SK-N-SH (cell line): ENCODE results near the gene COL5A1. TPM values are rescaled to one million over a fixed set of nuclear protein-coding genes. Genes with fewer than 3 reads are reported as not detected.

ENCODE experiments used
- CTCF ChIA-PET: fragments of 300-600, 350-600 bp; formaldehyde crosslinking; extraction: SDS; loops from one replicate; lab custom pipeline; 2021; lab: Yijun Ruan, JAX
- POLR2A ChIA-PET: fragments of 350-600 bp; sonication (Branson Sonifier 250); formaldehyde crosslinking; extraction: SDS; loops from one replicate; lab custom pipeline; 2020; ENCODE audit warnings: antibody characterized with exemption, inconsistent platforms; lab: Yijun Ruan, JAX
- DNase-seq: peaks from one replicate; pipeline ENCODE4 v3.0.0; 2012
- H2AFZ ChIP-seq: fragments of 200-600 bp; sonication (generic); 2 replicates; pipeline ENCODE4 v1.8.1; 2016; ENCODE audit warnings: antibody characterized with exemption, mild to moderate bottlenecking, low read depth
- H3F3A ChIP-seq: fragments of 200-600 bp; sonication (generic); replicated peaks from 2 replicates; pipeline ENCODE3; 2016; ENCODE audit warnings: antibody characterized with exemption, mild to moderate bottlenecking; ENCODE audit not compliant: insufficient read depth
- H3K27ac ChIP-seq, 2 experiments: fragments of 200-500 bp in 1 of 2; fragments of 200-600 bp in 1 of 2; sonication (Bioruptor generic) in 1 of 2; sonication (generic), shearing (Covaris generic) in 1 of 2; 2 replicates each; pipeline versions ENCODE4 v1.5.1 to v1.6.1; 2014 to 2016; ENCODE audit warnings: low read depth in 2 of 2, inconsistent platforms in 1 of 2, low read length in 1 of 2, mild to moderate bottlenecking in 1 of 2, mixed read lengths in 1 of 2
- H3K27me3 ChIP-seq: fragments of 200-600 bp; sonication (generic), shearing (Covaris generic); 2 replicates; pipeline ENCODE4 v1.6.1; 2016; ENCODE audit warnings: mixed run types; ENCODE audit not compliant: insufficient read depth
- H3K36me3 ChIP-seq, 2 experiments: fragments of 200-500 bp in 1 of 2; fragments of 200-600 bp in 1 of 2; sonication (Bioruptor generic) in 1 of 2; sonication (generic) in 1 of 2; replicated peaks in 1 of 2; 2 replicates each; pipeline versions ENCODE3 to v1.5.1; 2014 to 2016; ENCODE audit warnings: low read length in 1 of 2, mild to moderate bottlenecking in 1 of 2; ENCODE audit not compliant: insufficient read depth in 2 of 2, control insufficient read depth in 1 of 2
- H3K4me1 ChIP-seq, 2 experiments: fragments of 200-500 bp in 1 of 2; fragments of 200-600 bp in 1 of 2; sonication (Bioruptor generic) in 1 of 2; sonication (generic), shearing (Covaris generic) in 1 of 2; 2 replicates each; pipeline versions ENCODE4 v1.5.1 to v1.6.1; 2014 to 2016; ENCODE audit warnings: low read depth in 1 of 2, low read length in 1 of 2, mixed run types in 1 of 2; ENCODE audit not compliant: insufficient read depth in 2 of 2, control insufficient read depth in 1 of 2
- H3K4me2 ChIP-seq: fragments of 200-600 bp; sonication (generic), shearing (Covaris generic); 2 replicates; pipeline ENCODE4 v1.6.1; 2017; ENCODE audit warnings: mixed run types
- H3K4me3 ChIP-seq, 2 experiments: fragments of 200-500 bp in 1 of 2; fragments of 200-600 bp in 1 of 2; sonication (Bioruptor generic) in 1 of 2; sonication (generic), shearing (Covaris generic) in 1 of 2; 2 replicates each; pipeline versions ENCODE4 v1.5.1 to v1.8.1; 2014 to 2016; ENCODE audit warnings: low read depth in 2 of 2, inconsistent platforms in 1 of 2, low read length in 1 of 2, mild to moderate bottlenecking in 1 of 2, mixed read lengths in 1 of 2, moderate library complexity in 1 of 2
- H3K79me2 ChIP-seq: fragments of 200-600 bp; sonication (generic); 2 replicates; pipeline ENCODE4 v1.8.1; 2017; ENCODE audit warnings: mild to moderate bottlenecking; ENCODE audit not compliant: insufficient read depth
- H3K9ac ChIP-seq: fragments of 200-600 bp; sonication (generic); 2 replicates; pipeline ENCODE4 v1.6.1; 2017; ENCODE audit warnings: mixed run types
- H3K9me2 ChIP-seq: fragments of 200-600 bp; sonication (generic); 2 replicates; pipeline ENCODE4 v1.6.1; 2017; ENCODE audit warnings: mixed run types
- H3K9me3 ChIP-seq: fragments of 200-600 bp; sonication (generic); 2 replicates; pipeline ENCODE4 v1.6.1; 2017; ENCODE audit warnings: mixed run types, mild to moderate bottlenecking, moderate library complexity
- H4K20me1 ChIP-seq: fragments of 200-600 bp; sonication (generic); 2 replicates; pipeline ENCODE4 v1.6.1; 2017; ENCODE audit warnings: mild to moderate bottlenecking, mixed run types; ENCODE audit not compliant: insufficient read depth
- EP300 ChIP-seq, 2 experiments: IDR thresholded peaks; 2 replicates each; pipeline versions ENCODE4 v1.4.0 to v1.6.1; 2012; ENCODE audit warnings: borderline replicate concordance in 1 of 2, low read depth in 1 of 2, low read length in 1 of 2
- EZH2phosphoT487 ChIP-seq: fragments of 200-600 bp; sonication (generic); IDR thresholded peaks from 2 replicates; pipeline ENCODE4 v1.6.1; 2017; ENCODE audit warnings: low read depth, mixed run types, mild to moderate bottlenecking, antibody characterized with exemption, moderate library complexity, borderline replicate concordance
- FOSL2 ChIP-seq: IDR thresholded peaks from 2 replicates; pipeline ENCODE4 v1.4.0; 2012; ENCODE audit warnings: low read depth, mild to moderate bottlenecking, moderate library complexity, borderline replicate concordance
- FOXJ3 ChIP-seq: sonication (generic); formaldehyde crosslinking; IDR thresholded peaks from 2 replicates; pipeline ENCODE4 v1.5.1; 2020; ENCODE audit warnings: mild to moderate bottlenecking, missing genetic modification reagents
- FOXM1 ChIP-seq: IDR thresholded peaks from 2 replicates; pipeline ENCODE4 v1.4.0; 2012; ENCODE audit warnings: low read depth, mild to moderate bottlenecking
- GATA2 ChIP-seq: sonication (generic); formaldehyde crosslinking; IDR thresholded peaks from 2 replicates; pipeline ENCODE4 v1.5.0; 2020; ENCODE audit warnings: mild to moderate bottlenecking, missing genetic modification reagents
- IRF3 ChIP-seq: fragments of 150-350 bp; IDR thresholded peaks from 2 replicates; pipeline ENCODE4 v1.6.1; 2016; ENCODE audit warnings: mild to moderate bottlenecking, low read depth, low read length
- JUND ChIP-seq: IDR thresholded peaks from 2 replicates; pipeline ENCODE4 v1.4.0; 2012
- PBX3 ChIP-seq: IDR thresholded peaks from 2 replicates; pipeline ENCODE4; 2012
- POLR2AphosphoS5 ChIP-seq: IDR thresholded peaks from 2 replicates; pipeline ENCODE4 v1.6.1; 2012; ENCODE audit warnings: low read depth, low read length
- RAD21 ChIP-seq: IDR thresholded peaks from 2 replicates; pipeline ENCODE4 v1.6.1; 2012; ENCODE audit warnings: mild to moderate bottlenecking, low read length
- RCOR1 ChIP-seq: fragments of 150-350 bp; IDR thresholded peaks from 2 replicates; pipeline ENCODE4 v1.6.1; 2017; ENCODE audit warnings: antibody characterized with exemption, low read length
- REST ChIP-seq: IDR thresholded peaks from 2 replicates; pipeline ENCODE4 v1.6.1; 2012; ENCODE audit warnings: mild to moderate bottlenecking, low read depth, low read length, moderate library complexity
- SMC3 ChIP-seq: IDR thresholded peaks from 2 replicates; pipeline ENCODE4 v1.6.1; 2012; ENCODE audit warnings: low read depth, low read length, improper control_type of control experiment
- TEAD4 ChIP-seq: IDR thresholded peaks from 2 replicates; pipeline ENCODE4 v1.4.0; 2012; ENCODE audit warnings: mild to moderate bottlenecking, borderline replicate concordance; ENCODE audit not compliant: insufficient read depth
- YY1 ChIP-seq: IDR thresholded peaks from 2 replicates; pipeline ENCODE4 v1.4.0; 2012; ENCODE audit warnings: low read depth, mild to moderate bottlenecking
- WGBS: methylation state at CpG from one replicate; pipeline ENCODE4 v1.1.6; 2017; ENCODE audit warnings: low lambda C conversion rate; 5-methylcytosine and 5-hydroxymethylcytosine counted together
- polyA plus RNA-seq, 3 experiments: library from polyadenylated mRNA; depleted of rRNA; stranded (reverse); fragments of >200 nt; gene quantifications; 2 replicates each; pipeline ENCODE4 v1.2.3, GENCODE V29; 2012
- TF ChIP-seq, protein P1 (sequence below): IDR thresholded peaks from 2 replicates; pipeline ENCODE4 v1.4.0; 2012; ENCODE audit warnings: low read depth, borderline replicate concordance
- TF ChIP-seq, protein P2 (sequence below): fragments of 200-600 bp; sonication (generic); IDR thresholded peaks from 2 replicates; pipeline ENCODE4 v1.6.1; 2017; ENCODE audit warnings: antibody characterized with exemption, mild to moderate bottlenecking, moderate library complexity

COL5A1 gene
- polyA plus RNA-seq, 1 of the 3 experiments (the other 2 are of a cell fraction), result 73.8 TPM

DNA sequence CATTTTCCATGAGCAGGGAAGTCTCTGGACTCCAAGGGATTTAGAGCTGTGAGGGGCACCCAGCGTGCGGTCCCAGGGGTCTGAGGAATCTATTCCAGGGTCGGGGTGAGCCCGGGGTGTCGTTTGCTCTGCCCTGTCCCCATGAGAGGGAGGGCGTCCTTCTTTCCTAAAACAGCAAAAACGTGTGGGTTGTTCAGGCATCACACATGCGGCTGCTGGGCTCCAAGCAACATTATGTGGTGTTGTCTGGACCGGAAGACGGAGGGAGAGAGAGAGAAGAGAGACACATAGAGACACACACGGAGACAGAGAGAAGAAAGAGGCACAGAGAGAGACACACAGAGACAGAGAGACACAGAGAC is 42.7 kb upstream of the COL5A1 start:
- no peak for DNase-seq
- Histone ChIP-seq H3K27ac (no peak overlapping the region), H2AFZ (no peak overlapping the region), H3K4me2 (no peak overlapping the region), H3K9me2 (no peaks in the 10 kb centered on the region), H3F3A (peaks cover 33% of the 10 kb centered on the region), H3K9ac (no peak overlapping the region), H3K4me3 (no peak overlapping the region), H3K4me1 (0 out of 4 replicates have a peak, but pooled peaks cover 0 to 6% of the 10 kb centered on the region in 2 experiments), H3K79me2 (no peaks in the 10 kb centered on the region), H4K20me1 (no peaks in the 10 kb centered on the region), H3K9me3 (no peaks in the 10 kb centered on the region), H3K36me3 (no peaks in the 10 kb centered on the region), H3K27me3 (no peaks in the 10 kb centered on the region)
- ChIA-PET CTCF (interaction anchor here (1.2 kb wide), 1 partner anchor 20 kb away, joined by 4 read pairs; no protein-coding TSS in a partner anchor), POLR2A (no interaction called here)
- WGBS, result 91% methylated on average over 11 of the region's 11 CpGs
- TF ChIP-seq POLR2AphosphoS5, result no peak
- no peak for TF ChIP-seq EZH2phosphoT487
- no peak for TF ChIP-seq REST
- no peak for TF ChIP-seq RCOR1
- TF ChIP-seq FOXJ3 (CRISPR knock-in tag), result no peak
- TF ChIP-seq IRF3, result no peak
- no peak for TF ChIP-seq GATA2 (CRISPR knock-in tag)
- TF ChIP-seq TEAD4, result no peak
- TF ChIP-seq RAD21, result no peak
- TF ChIP-seq JUND, result no peak
- no peak for TF ChIP-seq FOXM1

DNA sequence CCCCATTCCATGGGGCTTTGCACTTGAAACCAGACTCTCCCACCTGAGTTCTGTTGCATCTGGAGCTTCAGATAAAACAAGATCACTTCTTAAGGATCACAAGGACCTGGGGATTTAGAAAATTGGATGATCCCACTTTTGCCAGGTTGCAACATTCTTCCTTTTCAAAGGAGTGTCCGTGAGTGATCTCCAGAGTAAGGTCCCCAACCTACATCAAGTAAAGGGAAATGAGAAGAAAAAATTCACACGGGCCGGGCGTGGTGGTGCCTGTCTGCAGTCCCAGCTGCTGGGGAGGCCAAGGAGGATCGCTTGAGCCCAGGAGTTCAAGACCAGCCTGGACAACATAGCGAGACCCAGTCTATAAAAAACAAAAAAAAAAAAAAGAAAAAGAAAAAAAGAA is 41.2 kb upstream of the COL5A1 start:
- DNase-seq, result no peak
- Histone ChIP-seq H3K36me3 (no peaks in the 10 kb centered on the region), H3K27ac (no peak overlapping the region), H3K9me3 (no peaks in the 10 kb centered on the region), H2AFZ (0 out of 2 replicates have a peak overlapping the region, but pooled peaks have one; percentile 6), H3K4me2 (no peak overlapping the region), H3K79me2 (no peaks in the 10 kb centered on the region), H3K4me1 (0 out of 4 replicates have a peak, but pooled peaks cover 0 to 6% of the 10 kb centered on the region in 2 experiments), H3F3A (peaks cover 33% of the 10 kb centered on the region), H4K20me1 (no peaks in the 10 kb centered on the region), H3K4me3 (no peak overlapping the region), H3K9me2 (no peaks in the 10 kb centered on the region), H3K27me3 (no peaks in the 10 kb centered on the region), H3K9ac (no peak overlapping the region)
- WGBS, result 96% methylated on average over 6 of the region's 6 CpGs
- CTCF ChIA-PET, result interaction anchor here (1.1 kb wide), 1 partner anchor 10 kb away, joined by 3 read pairs; no protein-coding TSS in a partner anchor
- POLR2A ChIA-PET, result no interaction called here
- TF ChIP-seq, protein P1, sequence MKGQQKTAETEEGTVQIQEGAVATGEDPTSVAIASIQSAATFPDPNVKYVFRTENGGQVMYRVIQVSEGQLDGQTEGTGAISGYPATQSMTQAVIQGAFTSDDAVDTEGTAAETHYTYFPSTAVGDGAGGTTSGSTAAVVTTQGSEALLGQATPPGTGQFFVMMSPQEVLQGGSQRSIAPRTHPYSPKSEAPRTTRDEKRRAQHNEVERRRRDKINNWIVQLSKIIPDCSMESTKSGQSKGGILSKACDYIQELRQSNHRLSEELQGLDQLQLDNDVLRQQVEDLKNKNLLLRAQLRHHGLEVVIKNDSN, result no peak
- TF ChIP-seq YY1, result no peak
- no peak for TF ChIP-seq EP300 (IDR thresholded peaks at IDR 0.05; ENCODE audit: borderline replicate concordance in 1 of 2, low read depth in 1 of 2, low read length in 1 of 2)
- no peak for TF ChIP-seq FOXJ3 (CRISPR knock-in tag)
- no peak for TF ChIP-seq PBX3
- TF ChIP-seq SMC3, result no peak
- TF ChIP-seq EZH2phosphoT487, result no peak
- TF ChIP-seq FOSL2, result no peak
- no peak for TF ChIP-seq FOXM1
- TF ChIP-seq, protein P2, sequence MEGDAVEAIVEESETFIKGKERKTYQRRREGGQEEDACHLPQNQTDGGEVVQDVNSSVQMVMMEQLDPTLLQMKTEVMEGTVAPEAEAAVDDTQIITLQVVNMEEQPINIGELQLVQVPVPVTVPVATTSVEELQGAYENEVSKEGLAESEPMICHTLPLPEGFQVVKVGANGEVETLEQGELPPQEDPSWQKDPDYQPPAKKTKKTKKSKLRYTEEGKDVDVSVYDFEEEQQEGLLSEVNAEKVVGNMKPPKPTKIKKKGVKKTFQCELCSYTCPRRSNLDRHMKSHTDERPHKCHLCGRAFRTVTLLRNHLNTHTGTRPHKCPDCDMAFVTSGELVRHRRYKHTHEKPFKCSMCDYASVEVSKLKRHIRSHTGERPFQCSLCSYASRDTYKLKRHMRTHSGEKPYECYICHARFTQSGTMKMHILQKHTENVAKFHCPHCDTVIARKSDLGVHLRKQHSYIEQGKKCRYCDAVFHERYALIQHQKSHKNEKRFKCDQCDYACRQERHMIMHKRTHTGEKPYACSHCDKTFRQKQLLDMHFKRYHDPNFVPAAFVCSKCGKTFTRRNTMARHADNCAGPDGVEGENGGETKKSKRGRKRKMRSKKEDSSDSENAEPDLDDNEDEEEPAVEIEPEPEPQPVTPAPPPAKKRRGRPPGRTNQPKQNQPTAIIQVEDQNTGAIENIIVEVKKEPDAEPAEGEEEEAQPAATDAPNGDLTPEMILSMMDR, result no peak
